ENCODE data around the gene PALB2. TPM values are rescaled to one million over a fixed set of nuclear protein-coding genes. Genes with fewer than 3 reads are reported as not detected.

The PALB2 gene
- total RNA-seq, 1 experiment from 2014 or later = 19.1 TPM

DNA sequence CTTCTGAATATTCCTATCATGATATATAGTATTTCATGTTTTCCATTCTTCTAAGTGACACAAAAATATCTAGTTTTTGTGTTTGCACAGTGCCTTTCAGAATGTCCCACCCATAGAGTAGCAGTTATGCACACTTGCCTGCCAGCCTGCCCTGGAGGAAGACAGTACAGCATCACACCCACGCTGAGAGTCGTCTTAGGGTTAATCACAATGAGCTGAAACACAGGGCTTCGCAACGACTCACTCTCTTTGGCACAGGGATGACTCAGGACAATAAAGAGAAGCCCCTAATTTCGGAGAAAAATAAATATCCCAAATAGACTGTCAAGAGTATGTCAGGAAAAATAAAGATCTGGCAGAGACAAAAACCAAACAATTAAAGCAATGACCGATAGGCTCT, 33.4 kb downstream of the PALB2 start:
- CTCF ChIA-PET = no interaction called here
- intact Hi-C loops (cut with micrococcal nuclease; ENCODE audit: unreplicated experiment) = no loop called here
- DNase-seq = no peak
- Histone ChIP-seq H3K79me2 (ENCODE audit: low read depth) (no peaks in the 10 kb centered on the region), H4K20me1 (ENCODE audit: insufficient read depth) (no peaks in the 10 kb centered on the region), H3F3A (ENCODE audit: insufficient read depth, low read depth) (peaks cover 4% of the 10 kb centered on the region; the same call in 1 of the 2 replicates), H3K4me2 (no peak overlapping the region), H3K9me2 (ENCODE audit: insufficient read depth) (no peaks in the 10 kb centered on the region), H3K9me3 (ENCODE audit: insufficient read depth, low read depth) (no peaks in the 10 kb centered on the region), H3K36me3 (ENCODE audit: low read depth) (peaks cover 11% of the 10 kb centered on the region; the same call in 1 of the 2 replicates), H3K27ac (no peak overlapping the region), H3K4me1 (replicated peaks; ENCODE audit: insufficient read depth) (no peaks in the 10 kb centered on the region), H3K27me3 (ENCODE audit: insufficient read depth, low read depth) (no peaks in the 10 kb centered on the region), H2AFZ (no peak overlapping the region), H3K4me3 (no peak overlapping the region)
- POLR2A ChIA-PET (ENCODE audit: unreplicated experiment) = no interaction called here
- TF ChIP-seq, protein P1, sequence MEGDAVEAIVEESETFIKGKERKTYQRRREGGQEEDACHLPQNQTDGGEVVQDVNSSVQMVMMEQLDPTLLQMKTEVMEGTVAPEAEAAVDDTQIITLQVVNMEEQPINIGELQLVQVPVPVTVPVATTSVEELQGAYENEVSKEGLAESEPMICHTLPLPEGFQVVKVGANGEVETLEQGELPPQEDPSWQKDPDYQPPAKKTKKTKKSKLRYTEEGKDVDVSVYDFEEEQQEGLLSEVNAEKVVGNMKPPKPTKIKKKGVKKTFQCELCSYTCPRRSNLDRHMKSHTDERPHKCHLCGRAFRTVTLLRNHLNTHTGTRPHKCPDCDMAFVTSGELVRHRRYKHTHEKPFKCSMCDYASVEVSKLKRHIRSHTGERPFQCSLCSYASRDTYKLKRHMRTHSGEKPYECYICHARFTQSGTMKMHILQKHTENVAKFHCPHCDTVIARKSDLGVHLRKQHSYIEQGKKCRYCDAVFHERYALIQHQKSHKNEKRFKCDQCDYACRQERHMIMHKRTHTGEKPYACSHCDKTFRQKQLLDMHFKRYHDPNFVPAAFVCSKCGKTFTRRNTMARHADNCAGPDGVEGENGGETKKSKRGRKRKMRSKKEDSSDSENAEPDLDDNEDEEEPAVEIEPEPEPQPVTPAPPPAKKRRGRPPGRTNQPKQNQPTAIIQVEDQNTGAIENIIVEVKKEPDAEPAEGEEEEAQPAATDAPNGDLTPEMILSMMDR (conservative IDR thresholded peaks at IDR 0.05) = no peak
- TF ChIP-seq EZH2 (IDR thresholded peaks at IDR 0.05; ENCODE audit: low read depth) = no peak
- BruUV-seq (replicated peaks) = no TSS peak

DNA sequence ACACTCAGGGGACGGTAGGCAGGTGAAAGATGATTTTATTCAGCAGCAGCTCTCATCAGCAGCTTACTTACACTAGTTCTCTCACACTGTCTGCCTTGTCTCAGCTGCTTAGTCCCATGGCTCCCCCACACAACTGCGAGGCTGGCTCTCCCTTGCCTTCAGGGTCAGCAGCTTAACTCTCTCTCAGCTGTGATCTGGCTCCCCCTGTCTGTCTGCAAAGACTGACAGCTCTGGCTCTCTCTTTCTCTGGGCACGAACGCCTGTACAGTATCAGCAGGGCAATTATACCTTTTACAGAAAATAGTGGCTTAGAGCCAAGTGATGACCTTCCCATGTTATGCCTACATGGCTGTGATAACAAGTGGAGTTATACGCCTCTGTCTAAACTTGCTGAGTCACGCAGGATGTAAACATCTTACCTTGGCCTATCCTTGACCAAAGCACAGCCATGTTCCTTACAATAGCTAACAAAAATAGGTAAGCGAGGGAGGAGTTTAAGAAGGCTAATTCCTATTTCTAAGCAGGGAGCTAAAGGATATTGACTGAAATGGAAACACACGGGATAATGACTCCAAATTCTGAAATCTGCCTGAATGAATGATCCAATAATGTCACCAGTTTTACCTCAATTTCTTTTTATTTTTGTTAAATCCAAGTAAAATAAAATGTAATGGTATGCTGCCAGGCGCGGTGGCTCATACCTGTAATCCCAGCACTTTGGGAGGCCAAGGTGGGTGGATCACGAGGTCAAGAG, 43.9 kb downstream of the PALB2 start:
- Histone ChIP-seq H3K27me3 (ENCODE audit: insufficient read depth, low read depth) (no peaks in the 10 kb centered on the region), H3K27ac (no peak overlapping the region), H3K79me2 (ENCODE audit: low read depth) (peaks cover 38% of the 10 kb centered on the region), H4K20me1 (ENCODE audit: insufficient read depth) (peaks cover 25% of the 10 kb centered on the region), H2AFZ (no peak overlapping the region), H3K9me3 (ENCODE audit: insufficient read depth, low read depth) (no peaks in the 10 kb centered on the region), H3K9me2 (ENCODE audit: insufficient read depth) (no peaks in the 10 kb centered on the region), H3K36me3 (ENCODE audit: low read depth) (peaks cover 9% of the 10 kb centered on the region; the same call in 1 of the 2 replicates), H3K4me3 (no peak overlapping the region), H3K4me1 (replicated peaks; ENCODE audit: insufficient read depth) (peaks cover 3% of the 10 kb centered on the region; the same call in 1 of the 2 replicates), H3F3A (ENCODE audit: insufficient read depth, low read depth) (no peaks in the 10 kb centered on the region), H3K4me2 (no peak overlapping the region)
- POLR2A ChIA-PET (ENCODE audit: unreplicated experiment) = interaction anchor here (0.7 kb wide), 1 partner anchor 97 kb away, joined by 8 read pairs; no protein-coding TSS in a partner anchor
- intact Hi-C loops (cut with micrococcal nuclease; ENCODE audit: unreplicated experiment) = loop anchor here (5.0 kb wide), 1 partner anchor 45 kb away; the partner anchor contains the start of genes DCTN5 and PALB2
- no TSS peak for BruUV-seq (replicated peaks)
- TF ChIP-seq, protein P1 (conservative IDR thresholded peaks at IDR 0.05) = no peak
- TF ChIP-seq EZH2 (IDR thresholded peaks at IDR 0.05; ENCODE audit: low read depth) = no peak
- no peak for DNase-seq
- CTCF ChIA-PET = interaction anchor here (0.6 to 1.4 kb wide), 2 partner anchors 57 to 957 kb away, joined by 3 to 8 read pairs; no protein-coding TSS in a partner anchor

DNA sequence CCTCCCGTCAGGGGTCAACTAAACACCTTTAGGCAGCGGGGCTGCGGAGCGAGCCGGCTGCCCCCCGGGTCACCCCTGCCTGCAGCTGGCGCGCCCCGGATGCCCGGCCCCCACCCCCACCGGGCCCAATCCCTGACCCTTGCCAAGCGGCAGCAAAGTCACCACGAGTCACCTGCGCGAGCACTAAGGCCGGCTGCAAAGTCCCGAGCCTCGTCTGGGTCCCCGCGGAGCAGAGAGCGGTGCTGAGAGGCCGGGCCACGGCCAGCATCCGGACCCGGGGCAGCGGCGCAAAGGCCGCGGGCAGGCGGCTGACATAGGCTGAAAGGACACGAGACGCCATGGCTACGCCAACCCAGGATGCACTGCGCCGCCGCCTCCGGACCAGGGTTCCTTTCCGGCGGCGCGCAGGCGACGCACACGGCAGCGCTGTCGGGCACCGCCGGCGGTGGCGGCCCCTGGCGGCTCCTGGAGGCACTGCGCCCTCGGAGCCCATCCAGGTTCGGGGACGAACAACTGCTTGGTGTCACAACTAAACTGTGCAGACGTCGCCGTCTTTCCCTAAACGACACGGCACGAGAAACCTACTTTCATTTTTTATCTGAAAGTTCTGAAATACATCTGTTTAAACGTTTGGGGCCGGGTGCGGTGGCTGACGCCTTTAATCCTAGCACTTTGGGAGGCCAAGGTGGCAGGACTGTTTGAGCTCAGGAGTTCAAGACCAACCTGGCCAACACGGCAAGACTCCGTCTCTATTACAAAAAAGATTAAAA, 45.0 kb downstream of the PALB2 start, which contains the start of gene NDUFAB1:
Gene NDUFAB1, minus strand, starts transcription at position 366 of the 770 bp plus-strand sequence. Its CDS starts 26 bp downstream, at position 340.
- POLR2A ChIA-PET (ENCODE audit: unreplicated experiment) = interaction anchor here (0.7 kb wide), 1 partner anchor 96 kb away, joined by 8 read pairs; no protein-coding TSS in a partner anchor
- H3K4me3 ChIP-seq = peak within 1 kb of the TSS; percentile 96
- no peak for TF ChIP-seq EZH2 (IDR thresholded peaks at IDR 0.05; ENCODE audit: low read depth)
- TF ChIP-seq, protein P1 (conservative IDR thresholded peaks at IDR 0.05) = peak; percentile 87

More for the DNA sequence above, 45.0 kb downstream of the PALB2 start, which contains the start of gene NDUFAB1:
- intact Hi-C loops (cut with micrococcal nuclease; ENCODE audit: unreplicated experiment) = loop anchor here (5.0 kb wide), 1 partner anchor 46 kb away; the partner anchor contains the start of genes DCTN5 and PALB2
- Histone ChIP-seq H3K4me2 (peak within 1 kb of the TSS; percentile 93), H3K36me3 (ENCODE audit: low read depth) (peaks cover 13% of the 10 kb centered on the region; the same call in 1 of the 2 replicates), H3F3A (ENCODE audit: insufficient read depth, low read depth) (no peaks in the 10 kb centered on the region), H3K79me2 (ENCODE audit: low read depth) (peaks cover 48% of the 10 kb centered on the region), H4K20me1 (ENCODE audit: insufficient read depth) (peaks cover 34% of the 10 kb centered on the region), H2AFZ (peak within 1 kb of the TSS; percentile 93), H3K27ac (peak within 1 kb of the TSS; percentile 22), H3K4me1 (replicated peaks; ENCODE audit: insufficient read depth) (peaks cover 3% of the 10 kb centered on the region; the same call in 1 of the 2 replicates), H3K27me3 (ENCODE audit: insufficient read depth, low read depth) (no peaks in the 10 kb centered on the region), H3K9me3 (ENCODE audit: insufficient read depth, low read depth) (no peaks in the 10 kb centered on the region), H3K9me2 (ENCODE audit: insufficient read depth) (no peaks in the 10 kb centered on the region)
- CTCF ChIA-PET = interaction anchor here (0.7 to 1.4 kb wide), 2 partner anchors 56 to 234 kb away, joined by 4 to 8 read pairs; no protein-coding TSS in a partner anchor
- peak; percentile 78 to 92 for DNase-seq
- no TSS peak for BruUV-seq (replicated peaks)
